ENCODE measurements around the gene FBXO45. TPM values are rescaled to one million over a fixed set of nuclear protein-coding genes. Genes with fewer than 3 reads are reported as not detected.
"Not testable (repeated sequence)": the region's sequence is repeated elsewhere in the genome, so short reads cannot be mapped to it uniquely, and the experiment has no call there.

The FBXO45 gene
- total RNA-seq, 1 experiment from 2014 or later = 21.7 TPM

- no peak for DNase-seq (ENCODE audit: low read depth)
These were observed 11.2 kb upstream of the FBXO45 start for GRCh38 chr3:196557236-196557635.

GRCh38 chr3:196558476-196558875 is 10.0 kb upstream of the FBXO45 start:
- no peak for DNase-seq (ENCODE audit: low read depth)

- DNase-seq (ENCODE audit: low read depth) = no peak
These were observed 8.6 kb upstream of the FBXO45 start for GRCh38 chr3:196559826-196560225.

- peak; percentile 15 for DNase-seq (ENCODE audit: low read depth)
These were observed 4.7 kb upstream of the FBXO45 start for GRCh38 chr3:196563721-196564225.

DNA sequence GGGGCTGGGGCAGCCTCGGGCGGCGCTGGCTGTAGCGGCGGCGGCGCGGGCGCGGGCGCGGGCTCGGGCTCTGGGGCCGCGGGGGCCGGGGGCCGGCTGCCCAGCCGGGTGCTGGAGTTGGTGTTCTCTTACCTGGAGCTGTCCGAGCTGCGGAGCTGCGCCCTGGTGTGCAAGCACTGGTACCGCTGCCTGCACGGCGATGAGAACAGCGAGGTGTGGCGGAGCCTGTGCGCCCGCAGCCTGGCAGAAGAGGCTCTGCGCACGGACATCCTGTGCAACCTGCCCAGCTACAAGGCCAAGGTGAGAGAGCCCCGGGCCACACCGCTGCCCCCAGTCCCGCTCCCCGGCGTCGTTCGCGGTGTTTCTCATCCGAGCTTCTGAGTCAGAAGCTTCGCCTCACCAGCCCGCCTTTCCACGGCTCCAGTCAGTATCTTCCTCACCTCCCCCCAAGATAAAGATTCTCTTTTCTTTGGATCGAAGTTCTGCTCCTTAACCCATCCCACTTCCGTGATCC is 600 bp downstream of the FBXO45 start:
- peak; percentile 30 for DNase-seq (ENCODE audit: low read depth)

- not testable (repeated sequence) for DNase-seq (ENCODE audit: low read depth)
These were observed 1.9 kb downstream of the FBXO45 start for GRCh38 chr3:196570332-196570731.

DNA sequence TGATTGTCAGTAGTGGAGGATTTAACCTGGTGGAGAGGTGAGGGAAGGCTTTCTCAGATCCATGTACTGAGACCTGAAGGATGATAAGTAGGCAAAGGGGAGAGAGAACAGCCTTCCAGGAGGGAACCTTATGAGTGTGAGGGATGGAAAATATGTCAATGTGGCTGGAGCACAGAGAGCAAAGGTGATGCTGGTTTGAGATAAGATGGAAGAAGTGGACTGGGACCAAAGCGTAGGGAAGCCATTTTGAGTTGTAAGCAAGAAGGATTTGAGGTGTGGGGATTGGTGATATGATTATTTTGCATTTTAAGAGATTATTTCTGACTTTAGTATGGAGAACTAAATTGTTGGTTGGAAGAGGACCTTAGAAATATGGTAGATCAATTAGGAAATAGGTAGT is 3.9 kb downstream of the FBXO45 start:
- no peak for DNase-seq (ENCODE audit: low read depth)

DNA sequence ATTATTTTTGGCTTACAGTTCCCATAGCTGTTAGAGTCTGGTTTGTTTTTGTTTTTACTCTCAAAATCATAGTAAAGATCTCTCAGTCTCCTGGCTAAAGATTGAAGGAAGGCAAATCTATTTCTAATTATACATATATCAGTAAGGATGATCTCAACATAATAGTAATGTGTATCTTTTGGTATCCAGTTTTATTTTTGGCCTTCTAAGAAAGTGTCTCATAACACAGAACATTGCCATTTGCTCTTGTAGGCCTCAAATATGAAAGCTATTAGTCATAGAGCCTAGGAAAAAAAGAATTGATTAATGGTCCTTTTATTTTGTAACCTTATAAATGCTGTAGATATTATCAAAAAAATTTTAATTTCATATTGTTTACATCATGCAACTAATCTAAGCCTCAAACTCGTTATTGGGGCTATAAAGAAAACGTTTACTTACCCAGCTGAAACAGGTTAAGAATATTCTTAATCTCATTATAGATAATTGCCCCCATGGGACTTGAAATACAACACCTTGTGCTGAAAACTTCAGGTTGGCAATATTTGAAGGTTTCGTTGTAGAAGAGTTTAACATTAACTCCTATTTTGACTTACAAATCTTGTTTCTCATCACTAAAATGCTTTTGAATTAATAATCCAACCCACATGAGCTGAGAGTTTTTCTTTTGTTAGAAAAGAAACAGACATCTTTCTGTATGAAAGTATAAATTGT is 16.7 kb downstream of the FBXO45 start:
- DNase-seq (ENCODE audit: low read depth) = no peak

GRCh38 chr3:196590279-196590678 is 21.8 kb downstream of the FBXO45 start:
- DNase-seq (ENCODE audit: low read depth) = no peak

- no peak for DNase-seq (ENCODE audit: low read depth)
These were observed 27.9 kb downstream of the FBXO45 start for GRCh38 chr3:196596355-196596754.

- DNase-seq (ENCODE audit: low read depth) = not testable (repeated sequence)
These were observed 29.7 kb downstream of the FBXO45 start for GRCh38 chr3:196597971-196598733.

- DNase-seq (ENCODE audit: low read depth) = no peak
These were observed 31.3 kb downstream of the FBXO45 start for GRCh38 chr3:196599734-196600128.

DNA sequence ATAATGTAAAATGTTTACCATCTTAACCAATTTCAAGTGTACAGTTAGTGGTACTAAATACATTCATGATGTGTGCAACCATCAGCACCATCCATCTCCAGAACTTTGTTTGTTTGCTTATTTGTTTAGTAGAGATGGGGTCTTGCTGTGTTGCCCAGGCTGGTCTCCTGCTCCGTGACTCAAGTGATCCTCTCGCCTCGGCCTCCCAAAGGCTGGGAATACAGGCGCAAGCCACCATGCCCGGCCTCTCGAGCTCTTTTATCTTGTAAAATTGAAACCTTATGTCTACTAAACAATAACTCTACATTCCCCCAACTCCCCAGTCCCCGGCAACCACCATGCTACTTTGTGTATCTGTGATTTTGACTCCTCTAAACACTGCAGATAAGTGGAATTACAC is 31.9 kb downstream of the FBXO45 start:
- no peak for DNase-seq (ENCODE audit: low read depth)

- no peak for DNase-seq (ENCODE audit: low read depth)
These were observed 34.2 kb downstream of the FBXO45 start for GRCh38 chr3:196602673-196603072.

DNA sequence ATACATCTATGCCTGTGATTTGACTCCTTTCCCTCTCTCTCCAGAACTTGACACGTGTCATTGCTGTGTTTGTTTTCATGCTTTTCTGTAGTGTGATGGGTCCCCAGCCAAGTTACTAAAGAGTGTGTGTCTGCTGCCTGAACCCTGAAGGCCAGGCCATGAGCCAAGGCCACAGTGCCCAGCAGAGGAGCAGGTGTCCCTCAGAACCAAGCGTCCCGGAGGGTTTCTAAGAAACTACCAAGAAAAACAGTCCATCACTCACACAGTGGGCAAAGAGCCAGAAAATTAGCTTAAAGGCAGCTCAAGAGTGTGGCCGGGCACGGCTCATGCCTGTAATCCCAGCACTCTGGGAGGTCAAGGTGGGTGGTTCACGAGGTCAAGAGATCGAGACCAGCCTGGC is 35.2 kb downstream of the FBXO45 start:
- peak; percentile 16 for DNase-seq (ENCODE audit: low read depth)

DNA sequence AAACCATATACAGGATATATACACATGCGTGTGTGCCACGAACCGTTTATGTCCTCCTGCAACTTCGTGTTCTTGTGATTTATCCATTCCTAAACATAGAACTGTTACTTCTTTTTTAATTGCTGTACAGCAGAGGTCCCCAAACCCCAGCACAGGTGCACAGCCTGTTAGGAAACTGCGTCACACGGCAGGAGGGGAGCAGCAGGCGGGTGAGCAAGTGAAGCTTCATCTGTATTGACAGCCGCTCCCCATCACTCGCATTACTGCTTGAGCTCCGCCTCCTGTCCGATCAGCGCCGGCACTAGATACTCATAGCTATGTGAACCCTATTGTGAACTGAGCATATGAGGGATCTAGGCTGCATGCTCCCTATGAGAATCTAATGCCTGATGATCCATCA is 36.1 kb downstream of the FBXO45 start:
- no peak for DNase-seq (ENCODE audit: low read depth)

DNA sequence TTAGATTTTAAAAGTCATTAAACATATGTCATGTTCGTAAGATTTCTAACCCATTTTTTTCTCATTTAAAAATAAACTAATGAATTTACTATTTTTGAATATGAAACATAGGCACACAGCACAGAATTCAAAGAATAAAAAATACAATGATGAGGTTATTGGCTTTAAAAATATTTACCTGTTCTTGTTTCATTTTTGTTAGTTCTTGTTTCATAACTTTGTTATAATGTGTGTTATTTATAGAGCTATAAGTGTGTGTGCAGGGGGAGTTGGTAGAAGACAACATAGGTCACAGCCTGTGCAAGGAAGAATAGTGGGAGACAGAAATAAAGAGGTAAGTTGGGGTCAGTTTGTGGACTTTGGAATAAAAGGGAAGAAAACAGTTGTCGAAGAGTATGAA is 40.2 kb downstream of the FBXO45 start:
- DNase-seq (ENCODE audit: low read depth) = no peak

DNA sequence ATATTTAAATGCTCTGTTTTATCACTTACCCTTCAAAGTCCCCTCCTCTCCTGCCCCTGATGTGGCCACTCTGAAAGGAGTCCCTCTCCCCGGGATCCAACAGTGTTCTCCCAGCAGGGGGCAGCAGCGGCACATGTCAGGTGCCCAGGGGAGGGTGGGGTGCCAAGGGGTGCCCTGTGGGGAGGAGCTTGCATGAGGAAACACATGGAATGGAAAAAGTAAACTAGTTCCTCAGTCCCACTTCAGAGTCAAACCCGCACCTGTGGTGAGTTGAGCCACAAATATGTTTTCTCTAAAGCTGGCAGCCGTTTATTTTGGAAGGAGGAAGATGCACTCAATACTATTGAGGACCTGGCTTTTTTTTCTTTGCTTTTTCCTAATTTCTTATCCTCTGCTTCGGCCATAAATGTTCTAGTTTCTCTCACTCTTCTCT is 40.9 kb downstream of the FBXO45 start:
- peak; percentile 77 for DNase-seq (ENCODE audit: low read depth)

DNA sequence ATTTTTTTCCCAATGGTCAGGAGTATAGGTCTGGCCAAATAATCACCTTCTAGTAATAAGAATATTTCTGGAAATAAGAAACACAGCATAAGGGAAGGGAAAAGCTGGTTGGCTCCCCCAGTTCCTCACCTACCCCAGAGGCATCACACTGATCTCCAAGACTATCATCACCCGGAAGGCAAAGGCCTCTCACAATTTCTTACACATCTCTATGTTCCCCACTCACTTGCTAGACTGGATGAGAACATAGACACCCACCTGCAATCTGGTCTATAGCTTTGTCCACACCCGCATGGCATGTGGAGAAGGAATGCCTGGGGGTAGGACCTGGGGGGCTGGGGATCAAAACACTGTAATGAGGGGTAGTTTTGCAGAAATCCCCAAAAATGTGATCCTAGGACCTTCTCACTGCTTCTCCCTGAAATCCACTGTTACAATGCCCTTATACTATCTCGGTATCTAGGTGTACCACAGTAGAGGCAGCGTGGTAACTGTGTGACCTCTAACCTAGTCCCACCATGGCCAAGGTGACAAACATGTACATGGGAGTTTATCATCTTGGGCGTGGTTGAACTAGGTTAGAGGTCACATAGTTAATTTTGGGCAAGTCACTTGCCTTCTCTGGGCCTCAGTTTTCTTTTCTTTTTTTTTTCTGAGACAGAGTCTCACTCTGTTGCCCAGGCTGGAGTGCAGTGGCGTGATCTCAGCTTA is 41.5 kb downstream of the FBXO45 start:
- DNase-seq (ENCODE audit: low read depth) = no peak

DNA sequence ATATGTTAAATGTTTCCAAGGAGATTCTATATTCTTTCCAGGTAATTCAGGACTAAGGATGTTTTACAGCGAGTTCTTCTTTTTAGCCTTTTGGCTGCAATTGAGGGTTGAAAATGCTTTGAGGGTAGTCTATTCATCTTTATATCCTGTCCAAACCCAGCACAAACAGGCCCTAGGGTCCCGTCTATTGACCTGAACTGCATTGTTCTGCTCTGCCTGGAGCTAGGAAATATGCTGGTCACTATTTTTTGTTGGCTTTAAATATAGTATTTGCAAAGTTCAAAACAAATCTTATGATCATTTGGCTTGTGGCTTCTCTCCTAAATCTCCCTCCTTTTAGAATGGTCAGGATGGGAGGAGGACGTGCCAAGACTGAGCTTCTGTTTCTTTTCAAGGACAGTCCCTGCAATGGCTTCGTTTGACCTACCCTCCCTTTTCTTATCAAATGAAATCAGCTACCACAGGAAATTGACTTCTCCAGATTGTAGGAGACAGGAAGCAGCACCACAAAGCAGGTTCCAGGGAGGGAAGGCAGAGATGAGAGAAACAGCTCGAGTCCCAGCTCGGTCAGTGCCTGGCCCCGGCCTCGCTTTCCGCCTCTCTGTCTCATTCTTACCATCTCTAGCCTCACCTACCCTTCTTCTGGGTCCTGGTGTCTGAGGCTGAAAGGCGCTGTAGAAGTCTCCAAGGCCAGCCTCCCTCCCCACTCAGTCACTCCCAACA is 43.5 kb downstream of the FBXO45 start:
- no peak for DNase-seq (ENCODE audit: low read depth)

DNA sequence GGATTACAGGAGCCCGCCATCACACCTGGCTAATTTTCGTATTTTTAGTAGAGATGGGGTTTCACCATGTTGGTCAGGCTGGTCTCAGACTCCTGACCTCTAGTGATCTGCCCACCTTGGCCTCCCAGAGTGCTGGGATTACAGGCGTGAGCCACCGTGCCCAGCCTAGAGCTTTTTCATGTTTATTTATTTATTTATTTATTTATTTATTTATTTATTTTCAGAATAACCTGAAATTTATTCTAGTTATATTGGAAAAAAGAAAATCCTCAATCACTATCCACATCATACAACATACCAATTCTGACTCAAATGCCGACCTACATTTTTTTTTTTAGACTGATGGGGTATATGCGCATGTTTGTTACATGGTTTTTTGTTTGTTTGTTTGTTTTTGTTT is 46.8 kb downstream of the FBXO45 start:
- not testable (repeated sequence) for DNase-seq (ENCODE audit: low read depth)

DNA sequence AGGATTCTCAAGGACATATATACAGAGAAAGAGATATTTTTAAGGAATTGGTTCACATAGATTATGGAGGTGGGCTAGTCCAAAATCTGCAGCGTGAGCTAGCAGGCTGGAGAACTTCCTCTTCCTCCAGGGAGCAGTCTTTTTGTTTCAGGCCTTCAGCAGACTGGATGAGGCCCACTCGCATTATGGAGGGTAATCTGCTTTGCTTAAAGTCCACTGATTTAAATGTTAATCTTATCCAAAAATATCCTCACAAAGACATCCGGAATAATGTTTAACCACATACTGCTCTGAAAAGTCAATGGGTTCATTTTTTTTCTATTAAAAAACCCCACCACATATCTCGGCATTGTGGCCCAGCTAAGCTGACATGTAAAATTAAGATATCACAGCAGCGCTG is 48.8 kb downstream of the FBXO45 start:
- DNase-seq (ENCODE audit: low read depth) = no peak

Data from RPMI7951 (cell line).